DMS153 (cell line): Measurements from ENCODE around the gene CSNK2B.
A peak's percentile ranks its signal among the peaks of the same experiment; 100 is the strongest.

Source experiments
- DNase-seq: peaks from one replicate; lab custom pipeline; 2025; lab: John Stamatoyannopoulos, UW

Gene CSNK2B

GRCh38 chr6:31711233-31711632 is 45.4 kb downstream of the CSNK2B start:
- DNase-seq: no peak

- peak; percentile 13 for DNase-seq
Measured at GRCh38 chr6:31712296-31712695, 46.4 kb downstream of the CSNK2B start.

GRCh38 chr6:31713465-31713864 is 47.6 kb downstream of the CSNK2B start:
- no peak for DNase-seq

- DNase-seq: no peak
Measured at GRCh38 chr6:31713991-31714684, 48.3 kb downstream of the CSNK2B start.

- DNase-seq: no peak
Measured at GRCh38 chr6:31715022-31715958, 49.4 kb downstream of the CSNK2B start, which contains the start of gene LY6G6D. Gene LY6G6D (plus strand): TSS chr6:31715348. CDS start chr6:31715356, 8 bp downstream.

- DNase-seq: no peak
Measured at GRCh38 chr6:31717499-31718222, 51.8 kb downstream of the CSNK2B start.

GRCh38 chr6:31718265-31718664 is 52.4 kb downstream of the CSNK2B start:
- DNase-seq: peak; percentile 75

GRCh38 chr6:31719001-31719400 is 53.1 kb downstream of the CSNK2B start:
- no peak for DNase-seq
